Measurements from ENCODE around the gene ASIC2. TPM values are rescaled to one million over a fixed set of nuclear protein-coding genes. Genes with fewer than 3 reads are reported as not detected.

ASIC2 gene
- total and polyA plus RNA-seq, 9 of the 15 experiments (the other 6 are each of a cell fraction or from before 2014, with no cell fraction given) = not detected

DNA sequence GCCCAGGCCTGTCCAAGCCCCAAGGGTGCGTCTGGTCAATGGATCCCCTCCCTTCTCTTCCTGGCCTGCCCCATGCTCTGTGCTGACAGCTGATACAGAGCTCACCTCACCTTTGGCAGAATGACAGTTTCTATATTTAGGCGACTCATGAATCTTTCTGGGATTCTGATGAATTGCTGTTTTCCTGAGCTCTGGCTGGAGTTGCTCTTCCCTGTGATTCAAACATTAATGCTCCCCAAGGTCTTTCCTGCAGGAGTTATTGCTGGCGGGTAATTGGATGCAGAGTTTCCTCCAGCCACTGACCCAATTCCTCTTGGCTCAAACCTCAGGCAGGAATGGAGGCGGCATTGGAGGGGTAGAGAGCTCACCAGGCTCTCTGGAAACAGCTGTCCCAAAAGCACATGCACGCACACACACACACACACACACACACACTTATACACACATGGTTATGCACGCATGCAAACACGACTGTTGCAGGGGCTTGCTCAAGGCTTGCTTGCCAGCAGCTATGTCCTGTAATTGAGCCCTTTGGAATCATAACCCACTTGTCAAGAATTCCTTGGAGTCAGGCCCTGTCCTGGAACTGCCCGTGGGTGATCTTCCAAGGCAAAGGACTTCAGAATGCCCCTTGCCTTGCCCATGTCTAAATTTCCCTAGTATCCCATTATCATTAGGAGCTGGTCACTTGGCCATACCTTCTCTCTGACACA lies 128.8 kb downstream of the ASIC2 start:
- in situ Hi-C loops (cut with MboI) = no loop called here

DNA sequence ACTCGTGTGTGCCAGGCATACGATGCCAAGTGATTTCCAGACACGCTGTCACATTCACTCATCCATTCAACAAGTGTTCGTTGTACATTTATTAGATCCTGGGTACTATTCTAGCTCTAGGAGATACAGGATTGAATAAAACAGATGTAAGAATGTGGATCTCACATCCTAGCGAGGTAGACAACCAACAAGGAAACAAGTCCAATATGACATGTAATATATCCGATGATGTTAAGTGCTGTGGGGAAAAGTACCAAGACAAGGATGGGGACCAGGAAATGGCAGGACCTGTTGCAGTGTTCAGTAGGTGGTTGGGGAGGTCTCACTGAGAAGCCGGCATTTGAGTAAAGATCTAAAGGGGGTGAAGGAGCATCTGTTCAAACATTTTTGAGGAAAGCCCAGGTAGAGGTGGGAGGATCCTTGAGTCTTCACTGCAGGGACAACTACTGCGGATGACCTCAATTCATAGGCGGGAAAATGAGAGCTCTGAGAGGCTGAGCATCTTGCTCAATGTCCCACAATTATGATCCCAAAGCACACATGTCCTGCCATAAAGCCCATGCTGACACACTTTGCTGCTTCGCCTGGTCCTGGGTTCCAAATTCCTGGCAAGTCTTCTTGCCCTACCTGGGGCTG lies 129.4 kb downstream of the ASIC2 start:
- Histone ChIP-seq H4K20me1 (replicated peaks; ENCODE audit: control insufficient read depth, insufficient read depth, low read length) (0 out of 2 replicates have a peak, but pooled peaks cover 6% of the 10 kb centered on the region), H3K9me1 (ENCODE audit: control insufficient read depth, insufficient read depth, low read length) (no peaks in the 10 kb centered on the region), H3K4me2 (ENCODE audit: insufficient read depth, low read length) (no peak overlapping the region), H3K27me3 (ENCODE audit: control insufficient read depth in 2 of 2, insufficient read depth in 2 of 2, low read length in 2 of 2) (peaks cover 0 to 9% of the 10 kb centered on the region in 2 experiments; a peak in 2 of 5 replicates), H3K27ac (ENCODE audit: extremely low read depth, low read depth, low read length) (no peak overlapping the region), H3K79me2 (ENCODE audit: control insufficient read depth, insufficient read depth, low read length) (no peaks in the 10 kb centered on the region), H3K4me3 (no peak overlapping the region), H3K36me3 (ENCODE audit: control insufficient read depth, insufficient read depth, low read length) (no peaks in the 10 kb centered on the region), H2AFZ (ENCODE audit: low read depth, low read length) (no peak overlapping the region), H3K9me3 (replicated peaks; ENCODE audit: control insufficient read depth, insufficient read depth, low read depth, low read length) (no peaks in the 10 kb centered on the region), H3K9ac (ENCODE audit: insufficient read depth in 1 of 2, low read depth in 2 of 2, low read length in 2 of 2) (no peak overlapping the region), H3K4me1 (replicated peaks in 1 of 2; ENCODE audit: control insufficient read depth in 2 of 2, insufficient read depth in 2 of 2, low read length in 2 of 2) (no peaks in the 10 kb centered on the region)
- CTCF ChIA-PET (ENCODE audit: low intra/inter-chr PET ratio) = no interaction called here
- no TSS peak for BruUV-seq (replicated peaks)
- DNase-seq (ENCODE audit: extremely low read depth in 1 of 4, low spot score in 3 of 4) (no peak), FAIRE-seq (no peak), ATAC-seq (no peak)
- no peak for TF ChIP-seq GABPB1 (CRISPR knock-in tag; IDR thresholded peaks at IDR 0.05)
- no peak for TF ChIP-seq BACH1 (tag; IDR thresholded peaks at IDR 0.05)
- no peak for TF ChIP-seq DIDO1 (tag; IDR thresholded peaks at IDR 0.05; ENCODE audit: low read depth)
- TF ChIP-seq ZNF23 (CRISPR knock-in tag; IDR thresholded peaks at IDR 0.05) = no peak
- no peak for TF ChIP-seq ASH1L (IDR thresholded peaks at IDR 0.05; ENCODE audit: borderline replicate concordance, low read depth, partially characterized antibody)
- no peak for TF ChIP-seq RBM39 (optimal IDR thresholded peaks at IDR 0.05; ENCODE audit: low read depth, low read length)
- no peak for TF ChIP-seq ZC3H11A (IDR thresholded peaks at IDR 0.05; ENCODE audit: low read depth, low read length)
- WGBS (ENCODE audit: insufficient coverage, low coverage, missing lambda C conversion rate) = 0% methylated on average over 10 of the region's 10 CpGs
- POLR2A ChIA-PET = interaction anchor here (1.3 kb wide), 1 partner anchor 10 kb away, joined by 3 read pairs; no protein-coding TSS in a partner anchor
- intact Hi-C loops (cut with micrococcal nuclease) (no loop called here), in situ Hi-C loops (cut with MboI) (no loop called here)

More for the DNA sequence above, 128.8 kb downstream of the ASIC2 start:
- no peak for FAIRE-seq
- intact Hi-C loops (cut with micrococcal nuclease) = no loop called here
- ChIA-PET CTCF (ENCODE audit: low intra/inter-chr PET ratio) (no interaction called here), POLR2A (interaction anchor here (1.3 kb wide), 1 partner anchor 11 kb away, joined by 4 read pairs; no protein-coding TSS in a partner anchor)
- no peaks in the 10 kb centered on the region for H3K9me1 ChIP-seq (ENCODE audit: control insufficient read depth, insufficient read depth, low read length)
- no peak overlapping the region for H3K9ac ChIP-seq (ENCODE audit: insufficient read depth in 1 of 2, low read depth in 2 of 2, low read length in 2 of 2)
- H3K9me3 ChIP-seq (replicated peaks; ENCODE audit: control insufficient read depth, insufficient read depth, low read depth, low read length) = no peaks in the 10 kb centered on the region
- no peaks in the 10 kb centered on the region for H3K4me1 ChIP-seq (replicated peaks in 1 of 2; ENCODE audit: control insufficient read depth in 2 of 2, insufficient read depth in 2 of 2, low read length in 2 of 2)
- no peak overlapping the region for H3K4me3 ChIP-seq
- no peaks in the 10 kb centered on the region for H3K79me2 ChIP-seq (ENCODE audit: control insufficient read depth, insufficient read depth, low read length)
- H3K27me3 ChIP-seq (ENCODE audit: control insufficient read depth in 2 of 2, insufficient read depth in 2 of 2, low read length in 2 of 2) = peaks cover 0 to 9% of the 10 kb centered on the region in 2 experiments; a peak in 2 of 5 replicates
- H3K4me2 ChIP-seq (ENCODE audit: insufficient read depth, low read length) = no peak overlapping the region
- H3K36me3 ChIP-seq (ENCODE audit: control insufficient read depth, insufficient read depth, low read length) = no peaks in the 10 kb centered on the region
- H4K20me1 ChIP-seq (replicated peaks; ENCODE audit: control insufficient read depth, insufficient read depth, low read length) = 0 out of 2 replicates have a peak, but pooled peaks cover 6% of the 10 kb centered on the region
- TF ChIP-seq DACH1 (IDR thresholded peaks at IDR 0.05; ENCODE audit: partially characterized antibody) (no peak), TAF1 (IDR thresholded peaks at IDR 0.05; ENCODE audit: control insufficient read depth, extremely low read depth, insufficient read depth, low read length, severe bottlenecking) (no peak), PPARD (CRISPR knock-in tag; IDR thresholded peaks at IDR 0.05) (no peak), ZBTB8A (IDR thresholded peaks at IDR 0.05; ENCODE audit: partially characterized antibody) (no peak), NCOA4 (IDR thresholded peaks at IDR 0.05; ENCODE audit: partially characterized antibody) (no peak)
- H2AFZ ChIP-seq (ENCODE audit: low read depth, low read length) = no peak overlapping the region
- 0% methylated on average over 7 of the region's 8 CpGs for WGBS (ENCODE audit: insufficient coverage, low coverage, missing lambda C conversion rate)
- no peak for ATAC-seq
- no TSS peak for BruUV-seq (replicated peaks)
- no peak overlapping the region for H3K27ac ChIP-seq (ENCODE audit: extremely low read depth, low read depth, low read length)
- no peak for DNase-seq (ENCODE audit: extremely low read depth in 1 of 4, low spot score in 3 of 4)
